Keratinocyte (primary cell): Measurements from ENCODE around the gene ABHD12B. TPM values are rescaled to one million over a fixed set of nuclear protein-coding genes. Genes with fewer than 3 reads are reported as not detected.
A peak's percentile ranks its signal among the peaks of the same experiment; 100 is the strongest.

Experiments
- DNase-seq: peaks from one replicate; pipeline ENCODE4 v3.0.0-alpha.2; 2011; ENCODE audit warnings: low read depth, missing footprints, low spot score
- FAIRE-seq: peaks from 2 replicates; lab custom pipeline; 2011; peaks lifted over from hg19 to GRCh38; lab: Jason Lieb, UNC
- H2AFZ ChIP-seq: 2 replicates; pipeline ENCODE4 v1.6.0; 2012; ENCODE audit warnings: low read length, control low read depth, inconsistent platforms; ENCODE audit not compliant: control insufficient read depth
- H3K27ac ChIP-seq: 2 replicates; pipeline ENCODE4 v1.5.1; 2011; ENCODE audit warnings: low read length; ENCODE audit not compliant: control insufficient read depth, insufficient read depth
- H3K27me3 ChIP-seq: 3 replicates; pipeline ENCODE4 v1.6.0; 2011; ENCODE audit warnings: low read length; ENCODE audit not compliant: control insufficient read depth, insufficient read depth; ENCODE audit errors: extremely low read depth
- H3K36me3 ChIP-seq, 2 experiments: 2 replicates in 1 of 2; 3 replicates in 1 of 2; pipeline ENCODE4 v1.5.1; 2011; ENCODE audit warnings: low read length in 2 of 2, mild to moderate bottlenecking in 1 of 2; ENCODE audit not compliant: control insufficient read depth in 2 of 2, insufficient read depth in 2 of 2; ENCODE audit errors: extremely low read depth in 1 of 2
- H3K4me1 ChIP-seq: 3 replicates; pipeline ENCODE4 v1.5.1; 2011; ENCODE audit warnings: low read length; ENCODE audit not compliant: control insufficient read depth, insufficient read depth; ENCODE audit errors: extremely low read depth
- H3K4me2 ChIP-seq: 3 replicates; pipeline ENCODE4 v1.6.0; 2011; ENCODE audit warnings: low read depth, low read length; ENCODE audit not compliant: control insufficient read depth, insufficient read depth; ENCODE audit errors: extremely low read depth
- H3K4me3 ChIP-seq, 3 experiments: fragments of 200-600 bp in 1 of 3; sonication (generic) in 1 of 3; 2 replicates in 2 of 3; 3 replicates in 1 of 3; pipeline ENCODE4 v1.5.1; 2011 to 2016; ENCODE audit warnings: low read length in 3 of 3, mild to moderate bottlenecking in 3 of 3, control low read depth in 2 of 3, inconsistent platforms in 1 of 3, low read depth in 1 of 3, mixed read lengths in 1 of 3, mixed run types in 1 of 3, moderate library complexity in 1 of 3; ENCODE audit not compliant: control insufficient read depth in 2 of 3, insufficient read depth in 2 of 3; ENCODE audit errors: extremely low read depth in 1 of 3
- H3K79me2 ChIP-seq: 2 replicates; pipeline ENCODE4 v1.6.0; 2012; ENCODE audit warnings: low read length; ENCODE audit not compliant: control insufficient read depth, insufficient read depth
- H3K9ac ChIP-seq: 3 replicates; pipeline ENCODE4 v1.6.0; 2011; ENCODE audit warnings: low read length; ENCODE audit not compliant: control insufficient read depth, insufficient read depth; ENCODE audit errors: extremely low read depth
- H3K9me1 ChIP-seq: 3 replicates; pipeline ENCODE4 v1.6.0; 2011; ENCODE audit warnings: low read length; ENCODE audit not compliant: control insufficient read depth, insufficient read depth; ENCODE audit errors: extremely low read depth
- H3K9me3 ChIP-seq: 2 replicates; pipeline ENCODE4 v1.5.1; 2012; ENCODE audit warnings: low read depth, low read length; ENCODE audit not compliant: control insufficient read depth
- H4K20me1 ChIP-seq: 3 replicates; pipeline ENCODE4 v1.6.0; 2011; ENCODE audit warnings: low read length; ENCODE audit not compliant: control insufficient read depth, insufficient read depth; ENCODE audit errors: extremely low read depth
- EZH2 ChIP-seq: IDR thresholded peaks from one replicate; pipeline ENCODE4 v1.6.1; 2012; ENCODE audit warnings: inconsistent platforms, mild to moderate bottlenecking, low read length, moderate library complexity
- dilution Hi-C: fragments of 300-500 bp; cut with MboI; formaldehyde crosslinking; loops from one replicate; pipeline ENCODE4 v1.7.0; 2020; ENCODE audit warnings: low sequenced_read_pairs; ENCODE audit not compliant: extremely low pct_ligation_motif_present
- polyA plus RNA-seq, 5 experiments: library from polyadenylated mRNA; depleted of rRNA in 3 of 5; stranded (reverse) in 3 of 5; stranded (forward) in 1 of 5; unstranded in 1 of 5; fragments of >200 nt; gene quantifications; 1 replicate in 1 of 5; 2 replicates in 3 of 5; 3 replicates in 1 of 5; pipeline versions ENCODE4 v1.2.1 to v1.2.3, GENCODE V29; 2011 to 2012; ENCODE audit warnings: missing spikeins in 2 of 5, low read depth in 1 of 5, low replicate concordance in 1 of 5
- TF ChIP-seq, protein P1 (sequence below), 3 experiments: IDR thresholded peaks in 1 of 3; conservative IDR thresholded peaks in 1 of 3; optimal IDR thresholded peaks in 1 of 3; 2 replicates in 2 of 3; 3 replicates in 1 of 3; pipeline versions ENCODE3 to v1.5.1; 2011; ENCODE audit warnings: low read length in 3 of 3, mild to moderate bottlenecking in 3 of 3, moderate library complexity in 2 of 3, control low read depth in 1 of 3, inconsistent platforms in 1 of 3; ENCODE audit not compliant: insufficient read depth in 2 of 3; ENCODE audit errors: extremely low read depth in 1 of 3

The ABHD12B gene
- polyA plus RNA-seq, 1 donor (not counting 4 experiments of a cell fraction or from before 2014, with no cell fraction given) = not detected

DNA sequence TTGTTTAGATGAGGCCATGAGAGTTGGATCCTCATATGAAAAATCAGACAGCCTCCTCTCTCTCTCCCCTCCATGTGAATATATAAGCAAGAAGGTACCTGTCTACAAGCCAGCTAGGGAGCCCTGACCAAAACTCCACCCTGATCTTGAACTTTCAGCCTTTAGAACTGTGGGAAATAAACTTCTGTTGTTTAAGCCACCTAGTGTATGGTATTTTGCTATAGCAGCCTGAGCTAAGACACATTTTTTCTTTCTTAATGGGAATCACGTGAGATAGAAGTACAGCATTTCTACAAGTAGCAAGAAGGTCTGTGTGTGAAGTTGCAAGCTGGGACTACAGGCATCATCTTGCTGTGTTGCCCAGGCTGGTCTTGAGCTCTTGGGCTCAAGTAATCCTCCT lies 16.3 kb upstream of the ABHD12B start:
- H3K4me2 ChIP-seq = no peak overlapping the region
- H3K4me1 ChIP-seq = peaks cover 9% of the 10 kb centered on the region
- H3K9me3 ChIP-seq = no peaks in the 10 kb centered on the region
- H3K9ac ChIP-seq = no peak overlapping the region
- no peaks in the 10 kb centered on the region for H3K36me3 ChIP-seq
- no peak for TF ChIP-seq EZH2
- TF ChIP-seq, protein P1, sequence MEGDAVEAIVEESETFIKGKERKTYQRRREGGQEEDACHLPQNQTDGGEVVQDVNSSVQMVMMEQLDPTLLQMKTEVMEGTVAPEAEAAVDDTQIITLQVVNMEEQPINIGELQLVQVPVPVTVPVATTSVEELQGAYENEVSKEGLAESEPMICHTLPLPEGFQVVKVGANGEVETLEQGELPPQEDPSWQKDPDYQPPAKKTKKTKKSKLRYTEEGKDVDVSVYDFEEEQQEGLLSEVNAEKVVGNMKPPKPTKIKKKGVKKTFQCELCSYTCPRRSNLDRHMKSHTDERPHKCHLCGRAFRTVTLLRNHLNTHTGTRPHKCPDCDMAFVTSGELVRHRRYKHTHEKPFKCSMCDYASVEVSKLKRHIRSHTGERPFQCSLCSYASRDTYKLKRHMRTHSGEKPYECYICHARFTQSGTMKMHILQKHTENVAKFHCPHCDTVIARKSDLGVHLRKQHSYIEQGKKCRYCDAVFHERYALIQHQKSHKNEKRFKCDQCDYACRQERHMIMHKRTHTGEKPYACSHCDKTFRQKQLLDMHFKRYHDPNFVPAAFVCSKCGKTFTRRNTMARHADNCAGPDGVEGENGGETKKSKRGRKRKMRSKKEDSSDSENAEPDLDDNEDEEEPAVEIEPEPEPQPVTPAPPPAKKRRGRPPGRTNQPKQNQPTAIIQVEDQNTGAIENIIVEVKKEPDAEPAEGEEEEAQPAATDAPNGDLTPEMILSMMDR (optimal IDR thresholded peaks at IDR 0.05 in 1 of 3, IDR thresholded peaks at IDR 0.05 in 1 of 3, conservative IDR thresholded peaks at IDR 0.05 in 1 of 3; ENCODE audit: extremely low read depth in 1 of 3, insufficient read depth in 2 of 3, low read length in 3 of 3) = peak in 1 of 3 experiments; percentile 11
- H3K9me1 ChIP-seq = no peaks in the 10 kb centered on the region
- FAIRE-seq (no peak), DNase-seq (no peak)
- H3K27ac ChIP-seq = no peak overlapping the region
- H3K27me3 ChIP-seq = no peaks in the 10 kb centered on the region
- dilution Hi-C loops = no loop called here
- no peaks in the 10 kb centered on the region for H3K79me2 ChIP-seq
- no peak overlapping the region for H2AFZ ChIP-seq
- H4K20me1 ChIP-seq = no peaks in the 10 kb centered on the region
- no peak overlapping the region for H3K4me3 ChIP-seq

DNA sequence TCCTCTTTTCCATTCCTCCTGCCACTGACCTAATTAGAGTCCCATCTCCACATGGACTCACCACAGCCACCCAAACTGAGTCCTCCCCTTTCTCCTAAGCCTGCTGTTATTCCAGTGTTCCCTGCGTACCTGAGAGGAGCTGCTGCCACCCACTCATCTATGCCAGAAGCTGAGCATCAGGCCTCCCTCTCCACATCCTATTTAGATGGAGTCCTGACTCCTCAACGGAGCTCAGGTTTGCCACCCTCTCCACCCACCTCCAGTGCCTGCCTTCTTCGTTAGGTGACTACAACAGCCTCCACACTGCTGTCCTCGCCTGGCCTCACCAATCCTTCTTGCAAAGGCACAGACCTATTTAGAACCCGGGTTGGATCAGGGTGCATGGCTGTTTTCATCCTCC lies 15.2 kb upstream of the ABHD12B start:
- TF ChIP-seq, protein P1 (optimal IDR thresholded peaks at IDR 0.05 in 1 of 3, IDR thresholded peaks at IDR 0.05 in 1 of 3, conservative IDR thresholded peaks at IDR 0.05 in 1 of 3; ENCODE audit: extremely low read depth in 1 of 3, insufficient read depth in 2 of 3, low read length in 3 of 3) = no peak
- no peak for TF ChIP-seq EZH2
- H3K79me2 ChIP-seq = no peaks in the 10 kb centered on the region
- DNase-seq = no peak
- H3K9me1 ChIP-seq = no peaks in the 10 kb centered on the region
- H3K4me2 ChIP-seq = no peak overlapping the region
- no peaks in the 10 kb centered on the region for H4K20me1 ChIP-seq
- no peaks in the 10 kb centered on the region for H3K36me3 ChIP-seq
- no peak for FAIRE-seq
- no peak overlapping the region for H3K4me3 ChIP-seq
- no peaks in the 10 kb centered on the region for H3K27me3 ChIP-seq
- H3K9ac ChIP-seq = no peak overlapping the region
- no peak overlapping the region for H2AFZ ChIP-seq
- dilution Hi-C loops = no loop called here
- no peaks in the 10 kb centered on the region for H3K9me3 ChIP-seq
- H3K27ac ChIP-seq = no peak overlapping the region
- peaks cover 9% of the 10 kb centered on the region for H3K4me1 ChIP-seq
